Body of pancreas (tissue), 4 donors: ENCODE measurements around the gene PCDH9.

Source experiments
- POLR2A ChIP-seq, 3 donors: fragments of 450-650 bp; IDR thresholded peaks; one replicate each; pipeline ENCODE4 v1.6.1; 2016; ENCODE audit warnings: antibody characterized with exemption in 3 of 3, mild to moderate bottlenecking in 2 of 3
- TF ChIP-seq, protein P1 (sequence below), 7 experiments: fragments of 450-650 bp in 4 of 7; fragments of 200-600 bp in 3 of 7; sonication (generic) in 3 of 7; IDR thresholded peaks; one replicate each; pipeline ENCODE4 v1.5.1; 2016 to 2019; ENCODE audit warnings: antibody characterized with exemption in 7 of 7

DNA sequence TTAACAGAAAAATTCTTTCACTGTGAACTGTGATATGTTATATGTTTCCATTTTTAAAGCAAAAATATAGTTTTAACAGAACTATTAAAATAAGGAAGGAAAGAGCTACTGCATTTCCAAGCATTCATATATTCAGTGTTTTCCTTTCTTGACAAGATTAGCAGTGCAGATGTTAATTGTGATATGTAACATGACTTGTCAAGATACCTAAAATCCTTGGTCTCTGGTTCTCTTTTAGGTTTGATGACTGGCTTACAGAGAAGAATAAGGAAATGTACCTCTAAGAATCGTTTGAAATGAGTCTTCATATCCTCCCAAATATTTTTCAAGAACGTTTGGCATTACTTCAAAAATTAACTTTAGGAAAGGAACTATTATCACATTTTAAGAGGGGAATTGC, 907.2 kb downstream of the PCDH9 start:
- TF ChIP-seq, protein P1, sequence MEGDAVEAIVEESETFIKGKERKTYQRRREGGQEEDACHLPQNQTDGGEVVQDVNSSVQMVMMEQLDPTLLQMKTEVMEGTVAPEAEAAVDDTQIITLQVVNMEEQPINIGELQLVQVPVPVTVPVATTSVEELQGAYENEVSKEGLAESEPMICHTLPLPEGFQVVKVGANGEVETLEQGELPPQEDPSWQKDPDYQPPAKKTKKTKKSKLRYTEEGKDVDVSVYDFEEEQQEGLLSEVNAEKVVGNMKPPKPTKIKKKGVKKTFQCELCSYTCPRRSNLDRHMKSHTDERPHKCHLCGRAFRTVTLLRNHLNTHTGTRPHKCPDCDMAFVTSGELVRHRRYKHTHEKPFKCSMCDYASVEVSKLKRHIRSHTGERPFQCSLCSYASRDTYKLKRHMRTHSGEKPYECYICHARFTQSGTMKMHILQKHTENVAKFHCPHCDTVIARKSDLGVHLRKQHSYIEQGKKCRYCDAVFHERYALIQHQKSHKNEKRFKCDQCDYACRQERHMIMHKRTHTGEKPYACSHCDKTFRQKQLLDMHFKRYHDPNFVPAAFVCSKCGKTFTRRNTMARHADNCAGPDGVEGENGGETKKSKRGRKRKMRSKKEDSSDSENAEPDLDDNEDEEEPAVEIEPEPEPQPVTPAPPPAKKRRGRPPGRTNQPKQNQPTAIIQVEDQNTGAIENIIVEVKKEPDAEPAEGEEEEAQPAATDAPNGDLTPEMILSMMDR (IDR thresholded peaks at IDR 0.05), result no peak
- TF ChIP-seq POLR2A (IDR thresholded peaks at IDR 0.05), result no peak
